Ectodermal cell (in vitro differentiated cells): ENCODE results near the gene CTNNA1.

Source experiments
- H3K27ac ChIP-seq: 2 replicates; pipeline ENCODE4 v1.7.0; 2013; ENCODE audit warnings: mild to moderate bottlenecking, low read depth, low read length; ENCODE audit not compliant: insufficient read depth, poor library complexity, severe bottlenecking
- H3K27me3 ChIP-seq: 2 replicates; pipeline ENCODE4 v1.7.0; 2013; ENCODE audit warnings: mild to moderate bottlenecking, low read length; ENCODE audit not compliant: insufficient read depth, control insufficient read depth, poor library complexity, severe bottlenecking
- H3K36me3 ChIP-seq: one replicate; pipeline ENCODE4 v1.7.0; 2013; ENCODE audit warnings: low read length; ENCODE audit not compliant: control insufficient read depth, insufficient read depth
- H3K4me1 ChIP-seq: one replicate; pipeline ENCODE4 v1.7.0; 2013; ENCODE audit warnings: low read length; ENCODE audit not compliant: control insufficient read depth, insufficient read depth
- H3K4me3 ChIP-seq: 2 replicates; pipeline ENCODE4 v1.7.0; 2013; ENCODE audit warnings: low read depth, low read length, control low read depth; ENCODE audit not compliant: insufficient read depth
- H3K9me3 ChIP-seq: 2 replicates; pipeline ENCODE4 v1.7.0; 2013; ENCODE audit warnings: mild to moderate bottlenecking, low read length, moderate library complexity; ENCODE audit not compliant: control insufficient read depth
- WGBS, 2 experiments: methylation state at CpG; one replicate each; pipeline ENCODE4 v1.1.7; 2013; ENCODE audit warnings: missing lambda C conversion rate in 2 of 2; 5-methylcytosine and 5-hydroxymethylcytosine counted together

CTNNA1 gene

GRCh38 chr5:138944527-138945322, 191.5 kb downstream of the CTNNA1 start:
- Histone ChIP-seq H3K36me3 (no peaks in the 10 kb centered on the region), H3K9me3 (no peaks in the 10 kb centered on the region), H3K27ac (no peak overlapping the region), H3K4me1 (peaks cover 48% of the 10 kb centered on the region), H3K27me3 (no peaks in the 10 kb centered on the region), H3K4me3 (no peak overlapping the region)
- WGBS, 2 experiments = 88 to 89% methylated on average over 23 of the region's 23 CpGs

- WGBS, 2 experiments = 58 to 63% methylated on average over 23 of the region's 23 CpGs
- Histone ChIP-seq H3K27ac (peak overlapping the region; percentile 82), H3K9me3 (no peaks in the 10 kb centered on the region), H3K27me3 (no peaks in the 10 kb centered on the region), H3K4me1 (peaks cover 48% of the 10 kb centered on the region), H3K4me3 (no peak overlapping the region), H3K36me3 (no peaks in the 10 kb centered on the region)
Measured at GRCh38 chr5:138945421-138946240, 192.4 kb downstream of the CTNNA1 start.

GRCh38 chr5:138946241-138946623, 193.0 kb downstream of the CTNNA1 start:
- H3K9me3 ChIP-seq = no peaks in the 10 kb centered on the region
- 47 to 48% methylated on average over 8 of the region's 8 CpGs for WGBS, 2 experiments

GRCh38 chr5:138946831-138947560, 193.8 kb downstream of the CTNNA1 start:
- Histone ChIP-seq H3K4me3 (no peak overlapping the region), H3K36me3 (no peaks in the 10 kb centered on the region), H3K27me3 (no peaks in the 10 kb centered on the region), H3K9me3 (no peaks in the 10 kb centered on the region), H3K4me1 (peaks cover 51% of the 10 kb centered on the region), H3K27ac (no peak overlapping the region)
- WGBS, 2 experiments = 94 to 96% methylated on average over 20 of the region's 20 CpGs

More at GRCh38 chr5:138946241-138946623, 193.0 kb downstream of the CTNNA1 start:
- Histone ChIP-seq H3K27me3 (no peaks in the 10 kb centered on the region), H3K36me3 (no peaks in the 10 kb centered on the region), H3K27ac (peak overlapping the region; percentile 82), H3K4me1 (peaks cover 48% of the 10 kb centered on the region), H3K4me3 (no peak overlapping the region)

GRCh38 chr5:138947780-138948179, 194.6 kb downstream of the CTNNA1 start:
- Histone ChIP-seq H3K27ac (no peak overlapping the region), H3K9me3 (no peaks in the 10 kb centered on the region), H3K36me3 (no peaks in the 10 kb centered on the region), H3K27me3 (no peaks in the 10 kb centered on the region), H3K4me1 (peaks cover 58% of the 10 kb centered on the region), H3K4me3 (no peak overlapping the region)
- 92 to 97% methylated on average over 5 of the region's 5 CpGs for WGBS, 2 experiments

- no peak overlapping the region for H3K4me3 ChIP-seq
- H3K36me3 ChIP-seq = no peaks in the 10 kb centered on the region
- H3K27me3 ChIP-seq = no peaks in the 10 kb centered on the region
- H3K9me3 ChIP-seq = no peaks in the 10 kb centered on the region
- peaks cover 60% of the 10 kb centered on the region for H3K4me1 ChIP-seq
- peak overlapping the region; percentile 30 for H3K27ac ChIP-seq
- WGBS, 2 experiments = 72 to 74% methylated on average over 23 of the region's 23 CpGs
Measured at GRCh38 chr5:138948471-138949222, 195.4 kb downstream of the CTNNA1 start.

GRCh38 chr5:138949223-138949574, 196.0 kb downstream of the CTNNA1 start:
- H3K27me3 ChIP-seq = no peaks in the 10 kb centered on the region
- peaks cover 61% of the 10 kb centered on the region for H3K4me1 ChIP-seq
- no peaks in the 10 kb centered on the region for H3K9me3 ChIP-seq
- no peaks in the 10 kb centered on the region for H3K36me3 ChIP-seq
- no peak overlapping the region for H3K4me3 ChIP-seq
- WGBS, 2 experiments = 90 to 95% methylated on average over 4 of the region's 4 CpGs
- peak overlapping the region; percentile 30 for H3K27ac ChIP-seq

GRCh38 chr5:138949988-138950387, 196.8 kb downstream of the CTNNA1 start:
- Histone ChIP-seq H3K27ac (no peak overlapping the region), H3K9me3 (no peaks in the 10 kb centered on the region), H3K4me1 (peaks cover 66% of the 10 kb centered on the region), H3K4me3 (no peak overlapping the region), H3K36me3 (no peaks in the 10 kb centered on the region), H3K27me3 (no peaks in the 10 kb centered on the region)
- 100% methylated on average over 3 of the region's 3 CpGs for WGBS, 2 experiments

- Histone ChIP-seq H3K27me3 (no peaks in the 10 kb centered on the region), H3K36me3 (no peaks in the 10 kb centered on the region), H3K4me1 (peaks cover 63% of the 10 kb centered on the region), H3K27ac (no peak overlapping the region), H3K9me3 (no peaks in the 10 kb centered on the region), H3K4me3 (no peak overlapping the region)
- 86 to 90% methylated on average over 14 of the region's 14 CpGs for WGBS, 2 experiments
Measured at GRCh38 chr5:138950421-138951031, 197.3 kb downstream of the CTNNA1 start.
